ENCODE results near the gene CDHR4. TPM values are rescaled to one million over a fixed set of nuclear protein-coding genes. Genes with fewer than 3 reads are reported as not detected.
A peak's percentile ranks its signal among the peaks of the same experiment; 100 is the strongest.

The CDHR4 gene
- total RNA-seq, 1 donor from 2014 or later, result not detected

- DNase-seq (ENCODE audit: low spot score), result peak; percentile 96
- Mint-ChIP-seq H3K36me3 (no peaks in the 10 kb centered on the region), H3K4me3 (peak within 1 kb of the TSS; percentile 92), H3K9me3 (no peaks in the 10 kb centered on the region), H3K27me3 (ENCODE audit: insufficient read depth, low read depth) (peaks cover 26% of the 10 kb centered on the region), H3K4me1 (peaks cover 18% of the 10 kb centered on the region), H3K27ac (peak within 1 kb of the TSS; percentile 44)
- peak within 1 kb of the TSS; percentile 87 for H3K4me2 ChIP-seq
- H4K20me1 ChIP-seq (ENCODE audit: low read depth), result peaks cover 3% of the 10 kb centered on the region
- TF ChIP-seq EZH2 (IDR thresholded peaks at IDR 0.05), result peak; percentile 62
- no peak for TF ChIP-seq EZH2phosphoT487 (IDR thresholded peaks at IDR 0.05)
- TF ChIP-seq CTCF (IDR thresholded peaks at IDR 0.05), result peak; percentile 82
- H3K27me3 ChIP-seq, result peaks cover 40% of the 10 kb centered on the region
- peak within 1 kb of the TSS; percentile 62 for H3K4me3 ChIP-seq
- H3F3A ChIP-seq (ENCODE audit: low read depth), result peaks cover 18% of the 10 kb centered on the region
- H2AFZ ChIP-seq (replicated peaks), result peak within 1 kb of the TSS; percentile 98
- H3K9ac ChIP-seq, result no peak within 1 kb of the TSS
- no peaks in the 10 kb centered on the region for H3K79me2 ChIP-seq (ENCODE audit: low read depth)
- peaks cover 22% of the 10 kb centered on the region for H3K4me1 ChIP-seq
- no peak within 1 kb of the TSS for H3K27ac ChIP-seq
- H3K36me3 ChIP-seq, result no peaks in the 10 kb centered on the region
- no peaks in the 10 kb centered on the region for H3K9me3 ChIP-seq (ENCODE audit: low read depth)
These were observed 3.2 kb upstream of the CDHR4 start, which contains the start of gene INKA1 for GRCh38 chr3:49802719-49803464. Gene INKA1, plus strand, starts transcription at chr3:49803261. Its CDS starts 132 bp downstream, at chr3:49803393.

GRCh38 chr3:49801160-49801559, 1.5 kb upstream of the CDHR4 start:
- H3K36me3 Mint-ChIP-seq, result no peaks in the 10 kb centered on the region
- no peak for DNase-seq (ENCODE audit: low spot score)
- Histone ChIP-seq H2AFZ (replicated peaks) (no peak overlapping the region), H3K4me2 (peak overlapping the region; percentile 87), H3K36me3 (no peaks in the 10 kb centered on the region), H3K27ac (no peak overlapping the region), H4K20me1 (ENCODE audit: low read depth) (peaks cover 3% of the 10 kb centered on the region), H3F3A (ENCODE audit: low read depth) (peaks cover 18% of the 10 kb centered on the region), H3K4me3 (no peak overlapping the region), H3K79me2 (ENCODE audit: low read depth) (no peaks in the 10 kb centered on the region), H3K4me1 (peaks cover 15% of the 10 kb centered on the region), H3K27me3 (peaks cover 40% of the 10 kb centered on the region), H3K9ac (no peak overlapping the region), H3K9me3 (ENCODE audit: low read depth) (no peaks in the 10 kb centered on the region)
- peak overlapping the region; percentile 31 for H3K4me3 Mint-ChIP-seq
- H3K9me3 Mint-ChIP-seq, result no peaks in the 10 kb centered on the region
- peaks cover 28% of the 10 kb centered on the region for H3K27me3 Mint-ChIP-seq (ENCODE audit: insufficient read depth, low read depth)
- no peak for TF ChIP-seq CTCF (IDR thresholded peaks at IDR 0.05)
- TF ChIP-seq EZH2phosphoT487 (IDR thresholded peaks at IDR 0.05), result no peak
- no peak for TF ChIP-seq EZH2 (IDR thresholded peaks at IDR 0.05)
- peak overlapping the region; percentile 2 for H3K27ac Mint-ChIP-seq
- H3K4me1 Mint-ChIP-seq, result peaks cover 12% of the 10 kb centered on the region

GRCh38 chr3:49799105-49799504, 568 bp downstream of the CDHR4 start:
- H3K36me3 ChIP-seq, result no peaks in the 10 kb centered on the region
- H3K27ac ChIP-seq, result no peak overlapping the region
- TF ChIP-seq EZH2phosphoT487 (IDR thresholded peaks at IDR 0.05), result no peak
- no peak for DNase-seq (ENCODE audit: low spot score)
- peaks cover 26% of the 10 kb centered on the region for H3K27me3 ChIP-seq
- no peak overlapping the region for H3K4me3 Mint-ChIP-seq
- peaks cover 29% of the 10 kb centered on the region for H3K27me3 Mint-ChIP-seq (ENCODE audit: insufficient read depth, low read depth)
- H3K4me2 ChIP-seq, result no peak overlapping the region
- H3F3A ChIP-seq (ENCODE audit: low read depth), result peaks cover 18% of the 10 kb centered on the region
- H3K4me3 ChIP-seq, result no peak overlapping the region
- peaks cover 3% of the 10 kb centered on the region for H3K4me1 Mint-ChIP-seq
- no peak overlapping the region for H3K9ac ChIP-seq
- H3K9me3 Mint-ChIP-seq, result no peaks in the 10 kb centered on the region
- peaks cover 3% of the 10 kb centered on the region for H4K20me1 ChIP-seq (ENCODE audit: low read depth)
- H3K36me3 Mint-ChIP-seq, result no peaks in the 10 kb centered on the region
- no peaks in the 10 kb centered on the region for H3K79me2 ChIP-seq (ENCODE audit: low read depth)
- no peaks in the 10 kb centered on the region for H3K9me3 ChIP-seq (ENCODE audit: low read depth)
- H2AFZ ChIP-seq (replicated peaks), result no peak overlapping the region
- H3K27ac Mint-ChIP-seq, result no peak overlapping the region
- H3K4me1 ChIP-seq, result peaks cover 8% of the 10 kb centered on the region
